HepG2 (cell line): ENCODE data around the gene PHC1. TPM values are rescaled to one million over a fixed set of nuclear protein-coding genes. Genes with fewer than 3 reads are reported as not detected.

Experiments used
- ATAC-seq: fragments of 200-7000 bp; cut with Tn5 transposase; 3 replicates; pipeline ENCODE4 v1.9.1; 2020; ENCODE audit warnings: mild to moderate bottlenecking, moderate library complexity
- BruUV-seq: library from RNA; stranded (reverse); fragments of 400-500 nt; replicated peaks from 2 replicates; lab custom pipeline; 2021; lab: Mats Ljungman, UMichigan
- CTCF ChIA-PET: fragments of 300-600 bp; formaldehyde crosslinking; extraction: SDS; loops from one replicate; lab custom pipeline; 2021; ENCODE audit warnings: low total read pairs, inconsistent platforms, low intra/inter-chr PET ratio; lab: Yijun Ruan, JAX
- POLR2A ChIA-PET: fragments of 350-600 bp; sonication (Branson Sonifier 250); formaldehyde crosslinking; loops from one replicate; lab custom pipeline; 2020; ENCODE audit warnings: antibody characterized with exemption, inconsistent platforms; lab: Yijun Ruan, JAX
- DNase-seq: peaks from one replicate; pipeline ENCODE4 v3.0.0-alpha.2; 2015; ENCODE audit warnings: low spot score
- FAIRE-seq: peaks from 3 replicates; lab custom pipeline; 2011; peaks lifted over from hg19 to GRCh38; lab: Jason Lieb, UNC
- H2AFZ ChIP-seq: one replicate; pipeline ENCODE4 v1.6.1; 2011; ENCODE audit warnings: low read length, inconsistent platforms
- H3K27ac ChIP-seq: fragments of 300-600 bp; 3 replicates; pipeline ENCODE4 v1.8.0; 2011; ENCODE audit warnings: mixed run types, mild to moderate bottlenecking, mixed read lengths, low read length, inconsistent platforms; ENCODE audit not compliant: insufficient read depth; ENCODE audit errors: extremely low read length
- H3K27me3 ChIP-seq, 2 experiments: fragments of 200-600 bp in 1 of 2; 2 replicates in 1 of 2; 3 replicates in 1 of 2; pipeline versions ENCODE4 v1.6.0 to v1.8.0; 2011; ENCODE audit warnings: low read length in 2 of 2, mild to moderate bottlenecking in 2 of 2, moderate library complexity in 2 of 2, inconsistent platforms in 1 of 2; ENCODE audit not compliant: insufficient read depth in 2 of 2, control insufficient read depth in 1 of 2
- H3K36me3 ChIP-seq, 2 experiments: fragments of 200-600 bp in 1 of 2; replicated peaks in 1 of 2; 2 replicates in 1 of 2; 3 replicates in 1 of 2; pipeline versions ENCODE4 v1.5.1 to v1.8.0; 2011; ENCODE audit warnings: low read length in 2 of 2, inconsistent platforms in 1 of 2; ENCODE audit not compliant: insufficient read depth in 2 of 2, control insufficient read depth in 1 of 2
- H3K4me1 ChIP-seq: 2 replicates; pipeline ENCODE4 v1.5.1; 2012; ENCODE audit warnings: low read length, inconsistent platforms; ENCODE audit not compliant: insufficient read depth
- H3K4me2 ChIP-seq: 2 replicates; pipeline ENCODE4 v1.6.0; 2011; ENCODE audit warnings: low read depth, low read length, inconsistent platforms
- H3K4me3 ChIP-seq, 3 experiments: fragments of 200-600 bp in 1 of 3; sonication (generic), shearing (Covaris generic) in 1 of 3; replicated peaks in 1 of 3; 2 replicates each; pipeline ENCODE4 v1.5.1; 2011 to 2016; ENCODE audit warnings: low read length in 3 of 3, inconsistent platforms in 2 of 3, low read depth in 2 of 3, mild to moderate bottlenecking in 2 of 3, control low read depth in 1 of 3, mixed read lengths in 1 of 3; ENCODE audit not compliant: insufficient read depth in 1 of 3
- H3K79me2 ChIP-seq: one replicate; pipeline ENCODE4 v1.6.1; 2011; ENCODE audit warnings: low read length, inconsistent platforms; ENCODE audit not compliant: insufficient read depth
- H3K9ac ChIP-seq: 2 replicates; pipeline ENCODE4 v1.6.0; 2011; ENCODE audit warnings: mild to moderate bottlenecking, low read depth, low read length, inconsistent platforms; ENCODE audit not compliant: insufficient read depth
- H3K9me3 ChIP-seq: 2 replicates; pipeline ENCODE4 v1.5.1; 2012; ENCODE audit warnings: mild to moderate bottlenecking, low read length
- H4K20me1 ChIP-seq: 2 replicates; pipeline ENCODE4 v1.6.0; 2011; ENCODE audit warnings: inconsistent platforms, mild to moderate bottlenecking, low read length, moderate library complexity; ENCODE audit not compliant: insufficient read depth
- CEBPB ChIP-seq: IDR thresholded peaks from 2 replicates; pipeline ENCODE4 v1.6.1; 2011; ENCODE audit warnings: low read depth, low read length, improper control_type of control experiment, borderline replicate concordance
- CEBPG ChIP-seq: IDR thresholded peaks from 2 replicates; pipeline ENCODE4 v1.6.1; 2016
- CTCF ChIP-seq: sonication (generic); formaldehyde crosslinking; IDR thresholded peaks from 2 replicates; pipeline ENCODE4 v1.5.0; 2020; ENCODE audit warnings: mild to moderate bottlenecking, missing genetic modification reagents, moderate library complexity
- GFI1 ChIP-seq: sonication (generic); formaldehyde crosslinking; IDR thresholded peaks from 2 replicates; pipeline ENCODE4 v1.5.0; 2020; ENCODE audit warnings: missing genetic modification reagents, mild to moderate bottlenecking, borderline replicate concordance
- GLI4 ChIP-seq: sonication (generic); formaldehyde crosslinking; IDR thresholded peaks from 2 replicates; pipeline ENCODE4 v1.5.1; 2020; ENCODE audit warnings: missing genetic modification reagents, mild to moderate bottlenecking, moderate library complexity, borderline replicate concordance
- HHEX ChIP-seq: IDR thresholded peaks from 2 replicates; pipeline ENCODE4 v1.6.1; 2016; ENCODE audit warnings: control low read depth
- KLF13 ChIP-seq: sonication (generic); formaldehyde crosslinking; IDR thresholded peaks from 2 replicates; pipeline ENCODE4 v1.4.0; 2020; ENCODE audit warnings: mild to moderate bottlenecking, missing genetic modification reagents
- MXI1 ChIP-seq: IDR thresholded peaks from 3 replicates; pipeline ENCODE4 v1.6.1; 2012; ENCODE audit warnings: low read depth, low read length, inconsistent platforms, borderline replicate concordance
- NR2F6 ChIP-seq, 2 experiments: IDR thresholded peaks; 2 replicates each; pipeline ENCODE4 v1.6.1; 2016; ENCODE audit warnings: antibody characterized with exemption in 1 of 2, mild to moderate bottlenecking in 1 of 2
- RAD21 ChIP-seq: fragments of 450-650 bp; formaldehyde crosslinking; IDR thresholded peaks from 2 replicates; pipeline ENCODE4 v1.5.0; 2020; ENCODE audit warnings: mild to moderate bottlenecking
- SMC3 ChIP-seq: IDR thresholded peaks from 2 replicates; pipeline ENCODE4 v1.6.1; 2011; ENCODE audit warnings: low read length, improper control_type of control experiment
- SOX13 ChIP-seq, 3 experiments: fragments of 450-650 bp in 1 of 3; sonication (generic) in 1 of 3; formaldehyde crosslinking in 1 of 3; IDR thresholded peaks in 2 of 3; conservative IDR thresholded peaks in 1 of 3; 2 replicates each; pipeline versions ENCODE4 v1.5.0 to v1.6.1; 2016 to 2020; ENCODE audit warnings: antibody characterized with exemption in 1 of 3, mild to moderate bottlenecking in 1 of 3, missing compliant biosample characterization in 1 of 3, missing genetic modification reagents in 1 of 3, moderate library complexity in 1 of 3
- STAG1 ChIP-seq: sonication (generic); formaldehyde crosslinking; IDR thresholded peaks from 2 replicates; pipeline ENCODE4 v1.4.0; 2020; ENCODE audit warnings: missing genetic modification reagents
- ZBTB38 ChIP-seq: sonication (generic); formaldehyde crosslinking; IDR thresholded peaks from 2 replicates; pipeline ENCODE4 v1.5.1; 2020; ENCODE audit warnings: mild to moderate bottlenecking, missing genetic modification reagents
- ZC3H13 ChIP-seq: sonication (generic); formaldehyde crosslinking; IDR thresholded peaks from 2 replicates; pipeline ENCODE4 v1.8.1; 2023; ENCODE audit warnings: mild to moderate bottlenecking, missing genetic modification reagents, moderate library complexity
- ZFP82 ChIP-seq: sonication (generic); formaldehyde crosslinking; IDR thresholded peaks from 2 replicates; pipeline ENCODE4 v1.5.1; 2020; ENCODE audit warnings: mild to moderate bottlenecking, missing genetic modification reagents, borderline replicate concordance
- ZNF607 ChIP-seq: sonication (generic); formaldehyde crosslinking; IDR thresholded peaks from 2 replicates; pipeline ENCODE4 v1.5.1; 2020; ENCODE audit warnings: missing genetic modification reagents, mild to moderate bottlenecking, borderline replicate concordance
- ZNF619 ChIP-seq: sonication (generic); formaldehyde crosslinking; IDR thresholded peaks from 2 replicates; pipeline ENCODE4 v1.4.0; 2020; ENCODE audit warnings: mild to moderate bottlenecking, missing genetic modification reagents
- ZNF660 ChIP-seq: sonication (generic); formaldehyde crosslinking; IDR thresholded peaks from 2 replicates; pipeline ENCODE4 v1.5.1; 2020; ENCODE audit warnings: mild to moderate bottlenecking, low read depth, missing genetic modification reagents, borderline replicate concordance
- ZNF777 ChIP-seq: sonication (generic); formaldehyde crosslinking; IDR thresholded peaks from 2 replicates; pipeline ENCODE4 v1.4.0; 2020; ENCODE audit warnings: missing genetic modification reagents
- WGBS: methylation state at CpG from one replicate; pipeline ENCODE4 v1.1.6; 2017; ENCODE audit warnings: low lambda C conversion rate; 5-methylcytosine and 5-hydroxymethylcytosine counted together
- in situ Hi-C: cut with HindIII; loops from 2 replicates; pipeline ENCODE4 v1.10.0; 2017; ENCODE audit warnings: low pct_unique_long_range_greater_than_20kb; ENCODE audit not compliant: extremely low pct_ligation_motif_present
- intact Hi-C: fragments of 100-400 bp; cut with micrococcal nuclease; formaldehyde crosslinking; loops from one replicate; pipeline ENCODE4 v1.10.0; 2022; ENCODE audit not compliant: unreplicated experiment
- polyA plus RNA-seq, 8 experiments: library from polyadenylated mRNA; depleted of rRNA in 3 of 8; stranded (reverse) in 7 of 8; unstranded in 1 of 8; fragments of >200 nt; fragmentation: Illumina TruSeq in 4 of 8; extraction: Trizol in 4 of 8; gene quantifications; 2 replicates each; pipeline versions ENCODE4 v1.2.1 to v1.2.3, GENCODE V29; 2011 to 2016; ENCODE audit warnings: low read depth in 4 of 8, missing spikeins in 1 of 8, mixed read lengths in 1 of 8; ENCODE audit not compliant: insufficient read depth in 1 of 8
- total RNA-seq, 5 experiments: library from RNA; depleted of rRNA; stranded (reverse); fragments of >200 nt; fragmentation: Illumina TruSeq; extraction: Trizol; gene quantifications; 2 replicates each; pipeline ENCODE4 v1.2.3, GENCODE V29; 2016; ENCODE audit warnings: low read depth in 1 of 5
- TF ChIP-seq, protein P1 (sequence below): sonication (generic); formaldehyde crosslinking; IDR thresholded peaks from 2 replicates; pipeline ENCODE4 v1.4.0; 2020; ENCODE audit warnings: missing genetic modification reagents

Gene PHC1
- total and polyA plus RNA-seq, 2 of the 13 experiments (the other 11 are each of a cell fraction or from before 2014, with no cell fraction given), result 9.4 to 35.0 TPM

GRCh38 chr12:8890313-8891085, 23.8 kb upstream of the PHC1 start:
- CTCF ChIA-PET, result interaction anchor here (1.2 to 1.9 kb wide), 4 partner anchors 110 to 233 kb away, joined by 3 to 14 read pairs (median 4); no protein-coding TSS in a partner anchor
- Histone ChIP-seq H3K27me3 (0 out of 5 replicates have a peak, but pooled peaks cover 0 to 4% of the 10 kb centered on the region in 2 experiments), H3K4me2 (peak overlapping the region; percentile 39; the same call in 1 of the 2 replicates), H2AFZ (peak overlapping the region; percentile 33), H3K36me3 (no peaks in the 10 kb centered on the region), H3K79me2 (no peaks in the 10 kb centered on the region), H3K4me3 (peak overlapping the region in 1 of 3 experiments; percentile 38; a peak in 1 of 6 replicates), H3K9ac (no peak overlapping the region), H3K4me1 (no peaks in the 10 kb centered on the region), H3K9me3 (no peaks in the 10 kb centered on the region), H4K20me1 (no peaks in the 10 kb centered on the region), H3K27ac (no peak overlapping the region)
- DNase-seq (peak; percentile 32), FAIRE-seq (peak; percentile 70), ATAC-seq (peak; percentile 68)
- intact Hi-C loops, result loop anchor here (1.0 to 2.0 kb wide), 3 partner anchors 110 to 234 kb away; no protein-coding TSS in a partner anchor
- in situ Hi-C loops, result loop anchor here (5.0 kb wide), 1 partner anchor 208 kb away; no protein-coding TSS in a partner anchor
- no TSS peak for BruUV-seq
- POLR2A ChIA-PET, result interaction anchor here (0.8 kb wide), 1 partner anchor 233 kb away, joined by 3 read pairs; no protein-coding TSS in a partner anchor
- WGBS, result 25% methylated on average over 14 of the region's 14 CpGs
- TF ChIP-seq HHEX (no peak), ZNF777 (no peak), ZFP82 (CRISPR knock-in tag) (no peak), ZNF619 (CRISPR knock-in tag) (no peak), MXI1 (no peak), CEBPB (peak; percentile 35; the same call in 1 of the 2 replicates), ZBTB38 (no peak), GLI4 (no peak), KLF13 (CRISPR knock-in tag) (no peak), CEBPG (CRISPR knock-in tag) (peak; percentile 55; the same call in 1 of the 2 replicates), ZNF607 (CRISPR knock-in tag) (no peak), NR2F6 (IDR thresholded peaks at IDR 0.05) (no peak), NR2F6 (CRISPR knock-in tag; IDR thresholded peaks at IDR 0.05) (no peak), GFI1 (CRISPR knock-in tag) (no peak), CTCF (peak; percentile 77), SOX13 (IDR thresholded peaks at IDR 0.05) (no peak), SOX13 (CRISPR knock-in tag; conservative IDR thresholded peaks at IDR 0.05 in 1 of 2, IDR thresholded peaks at IDR 0.05 in 1 of 2) (no peak), RAD21 (CRISPR knock-in tag) (0 out of 2 replicates have a peak, but pooled peaks have one; percentile 15), STAG1 (CRISPR knock-in tag) (peak; percentile 61), SMC3 (peak; percentile 64), ZNF660 (CRISPR knock-in tag) (no peak), ZC3H13 (no peak)
- TF ChIP-seq, protein P1, sequence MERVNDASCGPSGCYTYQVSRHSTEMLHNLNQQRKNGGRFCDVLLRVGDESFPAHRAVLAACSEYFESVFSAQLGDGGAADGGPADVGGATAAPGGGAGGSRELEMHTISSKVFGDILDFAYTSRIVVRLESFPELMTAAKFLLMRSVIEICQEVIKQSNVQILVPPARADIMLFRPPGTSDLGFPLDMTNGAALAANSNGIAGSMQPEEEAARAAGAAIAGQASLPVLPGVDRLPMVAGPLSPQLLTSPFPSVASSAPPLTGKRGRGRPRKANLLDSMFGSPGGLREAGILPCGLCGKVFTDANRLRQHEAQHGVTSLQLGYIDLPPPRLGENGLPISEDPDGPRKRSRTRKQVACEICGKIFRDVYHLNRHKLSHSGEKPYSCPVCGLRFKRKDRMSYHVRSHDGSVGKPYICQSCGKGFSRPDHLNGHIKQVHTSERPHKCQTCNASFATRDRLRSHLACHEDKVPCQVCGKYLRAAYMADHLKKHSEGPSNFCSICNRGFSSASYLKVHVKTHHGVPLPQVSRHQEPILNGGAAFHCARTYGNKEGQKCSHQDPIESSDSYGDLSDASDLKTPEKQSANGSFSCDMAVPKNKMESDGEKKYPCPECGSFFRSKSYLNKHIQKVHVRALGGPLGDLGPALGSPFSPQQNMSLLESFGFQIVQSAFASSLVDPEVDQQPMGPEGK (CRISPR knock-in tag), result 0 out of 2 replicates have a peak, but pooled peaks have one; percentile 12
